ENCODE results near the gene ZFHX2. TPM values are rescaled to one million over a fixed set of nuclear protein-coding genes. Genes with fewer than 3 reads are reported as not detected.

ZFHX2 gene
- total and polyA plus RNA-seq, 2 of the 13 experiments (the other 11 are each of a cell fraction or from before 2014, with no cell fraction given), result 0.17 to 0.44 TPM

GRCh38 chr14:23580948-23581281 lies 29.4 kb upstream of the ZFHX2 start:
- no peaks in the 10 kb centered on the region for H4K20me1 ChIP-seq (ENCODE audit: insufficient read depth, low read length)
- in situ Hi-C loops (cut with HindIII; ENCODE audit: extremely low pct_ligation_motif_present, low pct_unique_long_range_greater_than_20kb) (no loop called here), intact Hi-C loops (cut with micrococcal nuclease; ENCODE audit: unreplicated experiment) (loop anchor here (1.0 to 10.0 kb wide), 3 partner anchors 13 to 854 kb away; partner anchors contain the start of gene DHRS2)
- 56% methylated on average over 8 of the region's 8 CpGs for WGBS (ENCODE audit: low lambda C conversion rate)
- H3K9ac ChIP-seq (ENCODE audit: insufficient read depth, low read depth, low read length), result no peak overlapping the region
- no peak overlapping the region for H2AFZ ChIP-seq (ENCODE audit: low read length)
- DNase-seq (ENCODE audit: low spot score), result no peak
- no peaks in the 10 kb centered on the region for H3K79me2 ChIP-seq (ENCODE audit: insufficient read depth, low read length)
- FAIRE-seq, result no peak
- POLR2A ChIA-PET, result interaction anchor here (0.6 to 8.8 kb wide), 25 partner anchors 9 to 581 kb away, joined by 3 to 924 read pairs (median 5); partner anchors contain the start of genes AP1G2, BCL2L2, DHRS2 and DHRS4
- CTCF ChIA-PET (ENCODE audit: low intra/inter-chr PET ratio, low total read pairs), result no interaction called here
- no peaks in the 10 kb centered on the region for H3K27me3 ChIP-seq (ENCODE audit: control insufficient read depth in 1 of 2, insufficient read depth in 2 of 2, low read length in 2 of 2)
- H3K4me1 ChIP-seq (ENCODE audit: insufficient read depth, low read length), result peaks cover 39% of the 10 kb centered on the region
- peak; percentile 7 for ATAC-seq
- no peaks in the 10 kb centered on the region for H3K36me3 ChIP-seq (replicated peaks in 1 of 2; ENCODE audit: control insufficient read depth in 1 of 2, insufficient read depth in 2 of 2, low read length in 2 of 2)
- H3K4me3 ChIP-seq (replicated peaks in 1 of 3; ENCODE audit: insufficient read depth in 1 of 3, low read depth in 2 of 3, low read length in 3 of 3), result no peak overlapping the region
- H3K4me2 ChIP-seq (ENCODE audit: low read depth, low read length), result no peak overlapping the region
- no peaks in the 10 kb centered on the region for H3K9me3 ChIP-seq (ENCODE audit: low read length)
- H3K27ac ChIP-seq (ENCODE audit: extremely low read length, insufficient read depth, low read length), result peak overlapping the region; percentile 78
- no TSS peak for BruUV-seq (replicated peaks)
- TF ChIP-seq HOXA9 (CRISPR knock-in tag; IDR thresholded peaks at IDR 0.05; ENCODE audit: borderline replicate concordance) (peak; percentile 63; the same call in 1 of the 2 replicates), SIN3A (IDR thresholded peaks at IDR 0.05; ENCODE audit: borderline replicate concordance, low read depth, low read length) (no peak), PLRG1 (conservative IDR thresholded peaks at IDR 0.05) (no peak), ZNF558 (CRISPR knock-in tag; IDR thresholded peaks at IDR 0.05; ENCODE audit: borderline replicate concordance) (no peak), NPAS2 (CRISPR knock-in tag; IDR thresholded peaks at IDR 0.05; ENCODE audit: borderline replicate concordance) (no peak), KLF15 (CRISPR knock-in tag; IDR thresholded peaks at IDR 0.05; ENCODE audit: borderline replicate concordance) (no peak), ZNF10 (CRISPR knock-in tag; IDR thresholded peaks at IDR 0.05; ENCODE audit: borderline replicate concordance, low read depth) (no peak), ZMYM3 (CRISPR knock-in tag; IDR thresholded peaks at IDR 0.05) (no peak), ZNF256 (CRISPR knock-in tag; conservative IDR thresholded peaks at IDR 0.05) (no peak), AGO2 (optimal IDR thresholded peaks at IDR 0.05; ENCODE audit: low read depth, low read length) (no peak), BHLHE40 (IDR thresholded peaks at IDR 0.05; ENCODE audit: low read length) (no peak), ATF1 (CRISPR knock-in tag; IDR thresholded peaks at IDR 0.05) (no peak), ZNF678 (CRISPR knock-in tag; IDR thresholded peaks at IDR 0.05) (no peak), MIXL1 (CRISPR knock-in tag; IDR thresholded peaks at IDR 0.05) (no peak; the same call in 1 of the 2 replicates), ZNF431 (CRISPR knock-in tag; IDR thresholded peaks at IDR 0.05; ENCODE audit: borderline replicate concordance, low read depth) (no peak), ARNTL (CRISPR knock-in tag; IDR thresholded peaks at IDR 0.05) (no peak), RELA (CRISPR knock-in tag; IDR thresholded peaks at IDR 0.05) (no peak), MTA1 (CRISPR knock-in tag; IDR thresholded peaks at IDR 0.05; ENCODE audit: borderline replicate concordance) (0 out of 2 replicates have a peak, but pooled peaks have one; percentile 45), ZNF788 (CRISPR knock-in tag; IDR thresholded peaks at IDR 0.05; ENCODE audit: borderline replicate concordance) (no peak), ZNF574 (CRISPR knock-in tag; IDR thresholded peaks at IDR 0.05) (peak; percentile 43; the same call in 1 of the 2 replicates), ZNF180 (CRISPR knock-in tag; IDR thresholded peaks at IDR 0.05; ENCODE audit: borderline replicate concordance, low read depth) (no peak), ZNF143 (CRISPR knock-in tag; IDR thresholded peaks at IDR 0.05) (no peak)
- TF ChIP-seq, protein P1, sequence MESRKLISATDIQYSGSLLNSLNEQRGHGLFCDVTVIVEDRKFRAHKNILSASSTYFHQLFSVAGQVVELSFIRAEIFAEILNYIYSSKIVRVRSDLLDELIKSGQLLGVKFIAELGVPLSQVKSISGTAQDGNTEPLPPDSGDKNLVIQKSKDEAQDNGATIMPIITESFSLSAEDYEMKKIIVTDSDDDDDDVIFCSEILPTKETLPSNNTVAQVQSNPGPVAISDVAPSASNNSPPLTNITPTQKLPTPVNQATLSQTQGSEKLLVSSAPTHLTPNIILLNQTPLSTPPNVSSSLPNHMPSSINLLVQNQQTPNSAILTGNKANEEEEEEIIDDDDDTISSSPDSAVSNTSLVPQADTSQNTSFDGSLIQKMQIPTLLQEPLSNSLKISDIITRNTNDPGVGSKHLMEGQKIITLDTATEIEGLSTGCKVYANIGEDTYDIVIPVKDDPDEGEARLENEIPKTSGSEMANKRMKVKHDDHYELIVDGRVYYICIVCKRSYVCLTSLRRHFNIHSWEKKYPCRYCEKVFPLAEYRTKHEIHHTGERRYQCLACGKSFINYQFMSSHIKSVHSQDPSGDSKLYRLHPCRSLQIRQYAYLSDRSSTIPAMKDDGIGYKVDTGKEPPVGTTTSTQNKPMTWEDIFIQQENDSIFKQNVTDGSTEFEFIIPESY (CRISPR knock-in tag; IDR thresholded peaks at IDR 0.05), result peak; percentile 82

Measured in HepG2 (cell line).